Measurements from ENCODE around the gene TBK1.

The TBK1 gene

DNA sequence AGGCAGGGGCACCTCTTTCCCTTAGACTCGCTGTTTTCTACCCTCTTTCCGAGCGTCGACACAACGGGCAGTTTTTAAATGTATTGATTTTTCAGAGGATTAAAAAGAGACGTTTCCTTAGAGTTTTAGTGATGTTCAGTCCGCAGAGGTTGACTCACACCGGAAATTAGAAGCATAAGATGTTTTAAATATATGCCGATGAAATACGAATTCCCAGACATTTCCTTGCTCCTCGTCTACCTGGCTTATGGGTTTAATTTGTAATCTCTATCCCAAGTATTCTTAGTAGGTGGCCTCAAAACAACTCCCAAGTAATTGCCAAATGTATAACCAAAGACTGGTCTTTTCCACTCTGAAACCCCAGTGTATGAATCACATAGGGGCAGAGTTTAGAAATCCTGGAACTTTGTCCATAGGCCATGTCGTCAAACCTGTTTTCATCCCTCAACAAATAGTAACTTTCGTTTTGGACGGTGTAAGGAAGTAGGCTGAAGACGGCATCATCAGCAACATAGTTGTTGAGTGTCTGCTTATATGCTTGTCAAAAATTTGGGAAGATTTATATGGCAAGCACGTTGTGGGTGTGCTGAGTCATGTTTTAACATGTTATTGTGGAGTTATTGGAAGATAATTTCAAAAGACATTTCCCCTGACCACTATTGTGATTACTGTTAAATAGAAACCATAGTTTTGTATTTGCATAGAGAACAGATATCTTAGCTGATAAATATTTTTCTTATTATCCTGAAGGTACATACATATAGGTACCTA lies 824 bp downstream of the TBK1 start:
- DNase-seq (ENCODE audit: low read depth in 2 of 2) = no peak

GRCh38 chr12:64455506-64455905 lies 3.6 kb downstream of the TBK1 start:
- DNase-seq (ENCODE audit: low read depth in 2 of 2) = no peak

- no peak for DNase-seq (ENCODE audit: low read depth in 2 of 2)
These were observed 4.2 kb downstream of the TBK1 start for GRCh38 chr12:64456119-64456518.

- DNase-seq (ENCODE audit: low read depth in 2 of 2) = no peak
These were observed 5.1 kb downstream of the TBK1 start for GRCh38 chr12:64457032-64457431.

- no peak for DNase-seq (ENCODE audit: low read depth in 2 of 2)
These were observed 5.5 kb downstream of the TBK1 start for GRCh38 chr12:64457466-64457865.

DNA sequence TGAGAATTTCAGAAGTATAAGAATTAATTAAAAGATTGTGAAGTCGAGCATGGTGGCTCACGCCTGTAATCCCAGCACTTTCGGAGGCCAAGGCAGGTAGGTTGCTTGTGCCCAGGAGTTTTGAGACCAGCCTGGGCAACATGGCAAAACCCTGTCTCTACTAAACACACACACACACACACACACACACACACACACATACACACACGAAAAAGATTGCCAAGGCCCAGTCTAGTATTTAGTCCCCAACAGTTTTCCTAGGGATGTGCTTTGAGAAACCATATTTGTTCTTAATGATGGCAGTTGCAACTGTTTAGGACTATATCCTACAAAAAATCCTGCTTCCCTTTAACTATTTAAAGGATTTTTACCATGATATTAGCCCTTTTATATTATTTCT lies 6.0 kb downstream of the TBK1 start:
- DNase-seq (ENCODE audit: low read depth in 2 of 2) = no peak

DNA sequence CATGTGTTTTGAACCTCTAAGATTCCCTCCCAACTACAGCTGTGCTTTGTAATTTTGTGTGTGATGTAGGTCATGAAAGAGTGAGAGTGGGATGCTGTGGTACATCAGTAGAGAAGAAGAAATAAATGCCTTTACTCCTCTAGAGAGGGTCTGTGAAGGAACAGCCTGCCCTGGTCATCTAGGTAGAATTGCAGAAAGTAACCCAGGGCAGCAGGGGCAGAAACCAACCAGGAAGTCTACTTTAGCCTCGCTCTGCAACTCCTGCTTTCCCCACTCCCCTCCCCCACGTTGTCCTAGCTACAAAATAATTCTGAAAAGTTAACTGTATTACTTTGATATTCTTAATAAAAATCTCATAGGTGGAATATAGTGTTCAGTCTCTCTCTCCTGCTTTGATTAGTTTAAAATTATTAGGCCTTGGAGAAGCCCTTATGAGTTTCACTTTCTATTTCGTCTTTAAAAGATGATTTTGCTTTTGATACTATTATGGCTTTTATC lies 7.5 kb downstream of the TBK1 start:
- no peak for DNase-seq (ENCODE audit: low read depth in 2 of 2)

DNA sequence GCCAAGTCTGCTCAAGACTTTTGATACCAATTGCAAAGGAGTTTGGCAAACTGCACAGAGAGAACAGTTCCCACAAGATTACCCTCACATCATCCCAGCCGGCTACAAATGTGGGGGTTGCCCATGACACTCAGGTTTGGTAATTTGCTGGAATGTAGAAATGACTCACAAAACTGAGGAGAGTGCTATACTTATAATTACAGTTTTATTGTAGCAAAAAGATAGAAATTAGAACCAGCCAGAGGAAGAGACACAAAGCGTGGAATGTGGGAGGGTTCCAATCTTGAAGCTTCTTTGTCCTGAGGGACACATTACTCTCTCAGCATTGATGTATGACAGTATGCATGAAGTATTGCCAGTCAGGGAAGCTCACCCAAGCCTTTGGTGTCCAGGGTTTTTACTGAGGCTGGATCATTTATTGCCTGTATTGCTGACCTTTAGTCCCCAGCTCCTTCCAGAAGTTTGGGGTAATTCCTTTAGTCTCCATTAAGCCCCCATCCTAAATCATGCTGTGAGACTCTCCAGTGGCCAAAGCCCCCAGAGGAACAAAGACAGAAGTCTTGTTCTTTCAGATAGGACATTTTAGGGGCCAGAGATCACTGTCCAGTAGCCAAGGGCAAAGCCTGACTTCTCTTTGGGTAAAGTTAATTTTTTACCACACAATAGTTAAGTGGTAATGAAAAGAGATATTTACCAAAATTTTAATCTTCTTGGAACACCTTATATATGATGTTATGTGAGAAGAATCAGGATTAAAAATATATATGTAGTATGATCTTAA lies 9.9 kb downstream of the TBK1 start:
- no peak for DNase-seq (ENCODE audit: low read depth in 2 of 2)

DNA sequence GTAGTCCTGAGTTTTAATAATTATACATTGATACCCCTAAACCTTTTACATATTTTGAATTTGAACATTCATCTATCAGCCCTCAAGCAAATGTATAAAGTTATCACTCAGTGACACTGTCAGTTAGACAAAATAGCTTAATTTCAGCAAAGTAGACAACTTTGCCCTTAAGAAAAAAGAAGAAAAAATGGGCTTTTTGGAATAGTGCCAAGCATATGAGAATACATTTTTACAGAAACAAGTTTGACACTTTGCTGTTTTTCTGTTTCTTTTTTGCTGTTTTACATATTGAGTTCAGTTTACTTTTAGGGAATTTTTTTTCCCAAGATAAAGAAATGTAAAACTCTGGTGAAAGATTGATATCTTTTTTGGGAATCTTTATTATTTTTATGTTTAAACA lies 14.3 kb downstream of the TBK1 start:
- DNase-seq (ENCODE audit: low read depth in 2 of 2) = no peak

DNA sequence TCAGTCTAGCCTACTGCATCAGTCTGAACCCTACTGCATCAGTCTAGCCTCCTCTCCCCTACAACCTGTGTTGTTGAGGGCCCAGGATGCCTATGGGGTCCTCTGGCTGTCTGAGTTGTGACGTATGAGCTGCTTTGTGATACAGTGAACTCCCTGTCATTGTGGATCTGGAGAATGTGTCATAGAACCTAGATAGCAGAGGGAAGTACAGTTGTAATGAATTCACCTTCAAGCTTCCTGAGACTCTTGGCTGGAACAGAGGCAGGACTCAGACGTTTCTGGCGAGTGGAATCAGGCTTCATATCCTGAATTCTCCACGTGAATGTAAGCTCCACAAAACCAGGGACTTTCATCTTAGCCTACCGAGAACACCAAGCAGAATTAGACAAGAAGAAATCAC lies 17.0 kb downstream of the TBK1 start:
- no peak for DNase-seq (ENCODE audit: low read depth in 2 of 2)

DNA sequence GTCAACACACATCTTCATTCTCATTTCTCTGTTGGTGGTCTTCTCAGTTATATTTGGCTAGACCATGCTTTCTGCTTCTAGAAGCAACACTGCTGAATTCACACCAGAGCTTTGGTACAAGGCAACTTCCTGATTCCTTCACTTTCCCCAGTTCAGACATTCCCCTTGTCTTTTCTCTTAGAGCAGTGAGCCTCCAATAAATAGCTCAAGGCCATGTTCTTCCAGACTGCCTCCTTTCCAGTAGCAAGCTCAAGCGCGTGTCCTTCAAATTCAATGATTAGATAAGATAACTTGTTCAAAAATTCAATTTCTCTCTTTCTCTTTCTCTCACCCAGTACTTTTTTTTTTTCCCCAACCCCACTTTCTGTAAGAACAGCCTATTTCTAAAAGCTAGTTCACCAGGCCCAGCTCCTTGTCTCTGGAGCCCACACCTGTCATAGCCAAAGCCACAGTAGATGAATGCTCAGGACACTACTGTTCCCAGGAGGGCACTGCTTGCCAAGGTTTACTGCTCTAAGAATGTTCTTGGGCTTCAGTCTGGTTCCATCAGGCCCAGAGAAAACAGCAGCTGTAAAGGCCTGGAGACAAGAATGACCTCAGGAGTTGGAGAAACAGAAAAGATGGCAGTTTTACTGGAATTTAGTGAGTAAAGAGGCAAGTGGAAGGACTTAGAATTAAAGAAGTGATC lies 17.7 kb downstream of the TBK1 start:
- DNase-seq (ENCODE audit: low read depth in 2 of 2) = no peak

- no peak for DNase-seq (ENCODE audit: low read depth in 2 of 2)
These were observed 18.6 kb downstream of the TBK1 start for GRCh38 chr12:64470495-64470894.

DNA sequence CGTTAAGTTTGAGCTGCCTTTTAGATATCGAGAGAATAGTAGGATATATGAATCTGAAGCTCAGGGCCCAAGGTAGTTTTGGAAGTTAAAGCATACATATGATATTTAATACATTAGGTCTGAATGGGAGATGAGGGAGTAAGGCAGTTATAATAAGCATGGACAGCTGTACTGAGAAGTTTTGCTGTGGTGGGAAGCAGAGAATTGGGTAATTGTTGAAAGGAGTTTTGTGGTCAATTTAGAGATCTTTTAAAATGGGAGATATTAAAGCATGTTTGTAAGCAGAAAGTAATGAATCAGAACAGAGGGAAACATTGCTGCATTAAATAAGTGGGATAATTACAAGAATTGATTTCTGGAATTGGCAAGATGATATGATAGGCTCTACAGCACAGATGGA lies 21.3 kb downstream of the TBK1 start:
- no peak for DNase-seq (ENCODE audit: low read depth in 2 of 2)

DNA sequence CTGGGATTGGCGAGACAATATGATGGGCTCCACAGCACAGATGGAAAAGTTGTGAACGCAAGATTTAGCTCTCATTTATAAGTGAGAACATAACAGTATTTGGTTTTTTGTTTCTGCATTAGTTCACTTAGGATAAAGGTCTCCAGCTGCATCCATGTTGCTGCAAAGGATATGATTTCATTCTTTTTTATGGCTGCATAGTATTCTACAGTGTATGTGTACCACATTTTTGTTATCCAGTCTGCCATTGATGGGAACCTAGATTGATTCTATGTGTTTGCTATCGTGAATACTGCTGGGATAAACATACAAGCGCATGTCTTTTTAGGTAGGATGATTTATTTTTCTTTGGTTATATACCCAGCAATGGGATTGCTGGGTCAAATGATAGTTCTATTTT lies 23.6 kb downstream of the TBK1 start:
- DNase-seq (ENCODE audit: low read depth in 2 of 2) = no peak

- DNase-seq (ENCODE audit: low read depth in 2 of 2) = no peak
These were observed 24.9 kb downstream of the TBK1 start for GRCh38 chr12:64476844-64477243.

- DNase-seq (ENCODE audit: low read depth in 2 of 2) = no peak
These were observed 26.7 kb downstream of the TBK1 start for GRCh38 chr12:64478661-64479060.

DNA sequence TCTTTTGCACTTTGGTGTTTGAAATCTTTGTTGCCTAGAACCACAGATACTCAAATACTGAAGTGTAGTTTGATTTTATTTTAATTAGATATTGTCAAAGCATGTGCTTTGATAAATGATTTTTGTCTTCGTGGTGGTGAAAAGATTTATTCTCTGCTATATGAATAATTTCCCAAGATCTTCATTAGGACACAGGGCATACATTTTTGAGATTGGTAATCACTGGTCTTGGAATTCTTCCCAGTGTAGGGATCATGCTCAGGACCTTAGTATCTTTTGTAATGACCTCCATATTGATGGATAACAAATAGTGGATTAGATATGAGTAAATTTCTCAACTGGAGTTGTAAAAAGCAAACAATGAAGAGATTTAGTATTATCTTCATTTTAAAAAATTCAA lies 28.2 kb downstream of the TBK1 start:
- DNase-seq (ENCODE audit: low read depth in 2 of 2) = no peak

- DNase-seq (ENCODE audit: low read depth in 2 of 2) = no peak
These were observed 34.7 kb downstream of the TBK1 start for GRCh38 chr12:64486657-64487056.

DNA sequence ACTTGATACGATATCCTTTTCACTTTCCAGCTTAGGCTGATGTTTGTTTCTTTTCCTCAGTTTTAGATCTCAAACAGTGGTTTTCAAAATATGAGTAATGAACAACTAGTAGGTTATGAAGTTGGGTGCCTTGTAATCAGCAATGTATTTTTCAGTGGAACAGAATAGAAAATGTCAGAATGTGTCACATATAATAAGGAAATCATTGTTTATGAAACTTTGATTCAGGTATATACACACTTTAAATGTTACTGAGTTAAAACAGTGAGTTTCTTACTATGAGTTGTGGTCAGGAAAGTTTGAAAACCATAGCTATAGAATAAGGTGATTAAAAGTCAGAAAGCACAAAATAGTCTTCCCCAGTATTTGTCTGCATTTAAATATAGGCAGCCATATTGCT lies 39.8 kb downstream of the TBK1 start:
- DNase-seq (ENCODE audit: low read depth in 2 of 2) = no peak

DNA sequence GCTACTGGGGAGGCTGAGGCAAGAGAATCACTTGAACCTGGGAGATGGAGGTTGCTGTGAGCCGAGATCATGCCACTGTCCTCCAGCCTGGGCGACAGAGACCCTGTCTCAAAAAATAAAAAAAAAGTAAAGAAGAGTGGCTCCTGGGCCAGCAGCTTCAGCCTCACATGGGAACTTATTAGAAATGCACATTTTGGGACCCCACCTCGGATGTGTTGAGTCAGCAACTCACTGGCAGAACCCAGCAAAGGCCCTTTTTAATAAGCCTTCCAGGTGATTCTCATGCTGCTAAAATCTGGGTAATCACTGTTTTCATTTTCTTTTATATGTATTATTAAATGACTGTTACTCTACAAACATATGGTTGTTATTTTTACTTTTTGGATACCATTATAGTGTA lies 41.6 kb downstream of the TBK1 start:
- DNase-seq (ENCODE audit: low read depth in 2 of 2) = no peak

GRCh38 chr12:64494998-64495729 lies 43.2 kb downstream of the TBK1 start:
- no peak for DNase-seq (ENCODE audit: low read depth in 2 of 2)

GRCh38 chr12:64496839-64497400 lies 45.0 kb downstream of the TBK1 start:
- DNase-seq (ENCODE audit: low read depth in 2 of 2) = no peak
